A549 (cell line): Measurements from ENCODE around the gene KLHL29. TPM values are rescaled to one million over a fixed set of nuclear protein-coding genes. Genes with fewer than 3 reads are reported as not detected.

Experiments used
- ATAC-seq, 2 experiments: fragments of 200-7000 bp in 1 of 2; fragments of >200 bp in 1 of 2; cut with Nextera tagmentation in 1 of 2; cut with Tn5 transposase in 1 of 2; 3 replicates each; pipeline versions ENCODE4 v1.8.0 to v1.9.1; 2018 to 2020; ENCODE audit warnings: mild to moderate bottlenecking in 1 of 2, moderate library complexity in 1 of 2
- CTCF ChIA-PET: fragments of 300-600 bp; sonication (Branson Sonifier 250); formaldehyde crosslinking; extraction: SDS; loops from one replicate; lab custom pipeline; 2021; ENCODE audit warnings: antibody characterized with exemption, inconsistent platforms; lab: Yijun Ruan, JAX
- POLR2A ChIA-PET: fragments of 350-600 bp; formaldehyde crosslinking; extraction: SDS; loops from one replicate; lab custom pipeline; 2021; ENCODE audit warnings: antibody characterized with exemption, inconsistent platforms; lab: Yijun Ruan, JAX
- DNase-seq, 2 experiments: peaks; one replicate each; pipeline versions ENCODE4 v3.0.0 to v3.0.0-alpha.2; 2011 to 2016; ENCODE audit warnings: low read depth in 1 of 2, low spot score in 1 of 2
- FAIRE-seq: peaks from 2 replicates; lab custom pipeline; 2011; peaks lifted over from hg19 to GRCh38; lab: Jason Lieb, UNC
- H3K27ac ChIP-seq, 2 experiments: fragments of >200 bp; sonication (Bioruptor Twin); formaldehyde crosslinking; 3 replicates each; pipeline ENCODE4 v1.5.1; 2016 to 2017
- H3K4me1 ChIP-seq: fragments of >200 bp; sonication (Bioruptor Twin); formaldehyde crosslinking; 3 replicates; pipeline ENCODE4 v1.6.1; 2016
- H3K4me2 ChIP-seq: fragments of >200 bp; sonication (Bioruptor Twin); formaldehyde crosslinking; 3 replicates; pipeline ENCODE4 v1.6.1; 2016
- H3K4me3 ChIP-seq: fragments of >200 bp; sonication (Bioruptor Twin); formaldehyde crosslinking; 3 replicates; pipeline ENCODE4 v1.5.1; 2016
- H3K9me3 ChIP-seq: fragments of >200 bp; sonication (Bioruptor Twin); formaldehyde crosslinking; 3 replicates; pipeline ENCODE4 v1.6.1; 2016
- CBX2 ChIP-seq: fragments of 200-600 bp; sonication (generic); IDR thresholded peaks from 2 replicates; pipeline ENCODE4 v1.6.1; 2016; ENCODE audit warnings: low read depth, mild to moderate bottlenecking, borderline replicate concordance
- CBX8 ChIP-seq: fragments of 200-600 bp; sonication (generic); IDR thresholded peaks from 2 replicates; pipeline ENCODE4 v1.6.1; 2016
- CEBPB ChIP-seq, 2 experiments: fragments of >200 bp in 1 of 2; sonication (Bioruptor Twin) in 1 of 2; formaldehyde crosslinking in 1 of 2; IDR thresholded peaks; 2 replicates each; pipeline ENCODE4 v1.6.1; 2012 to 2016
- EHF ChIP-seq: fragments of 250-450 bp; sonication (Bioruptor Pico); IDR thresholded peaks from 2 replicates; pipeline ENCODE4 v1.5.0; 2020; ENCODE audit warnings: mild to moderate bottlenecking
- ESRRA ChIP-seq: fragments of 150-350 bp; IDR thresholded peaks from 2 replicates; pipeline ENCODE4 v1.6.1; 2014; ENCODE audit warnings: mild to moderate bottlenecking, low read length, borderline replicate concordance
- FOSL2 ChIP-seq, 2 experiments: fragments of 450-650 bp in 1 of 2; fragments of >200 bp in 1 of 2; sonication (Bioruptor Twin) in 1 of 2; formaldehyde crosslinking; IDR thresholded peaks; 2 replicates each; pipeline versions ENCODE4 v1.5.0 to v1.6.1; 2016 to 2020; ENCODE audit warnings: mild to moderate bottlenecking in 1 of 2, moderate library complexity in 1 of 2
- FOXS1 ChIP-seq: fragments of 250-450 bp; sonication (Bioruptor Pico); IDR thresholded peaks from 2 replicates; pipeline ENCODE4 v1.5.0; 2020; ENCODE audit warnings: mild to moderate bottlenecking, moderate library complexity
- HOXB13 ChIP-seq: fragments of 250-450 bp; sonication (Bioruptor Pico); IDR thresholded peaks from 2 replicates; pipeline ENCODE4 v1.5.0; 2020; ENCODE audit warnings: low read depth, mild to moderate bottlenecking, moderate library complexity
- JUNB ChIP-seq: fragments of >200 bp; sonication (Bioruptor Twin); formaldehyde crosslinking; IDR thresholded peaks from 2 replicates; pipeline ENCODE4 v1.6.1; 2016
- KDM1A ChIP-seq: fragments of 200-600 bp; sonication (generic); IDR thresholded peaks from 2 replicates; pipeline ENCODE4 v1.6.1; 2016; ENCODE audit warnings: low read depth, mild to moderate bottlenecking
- KDM5A ChIP-seq: fragments of 200-600 bp; sonication (generic); IDR thresholded peaks from 2 replicates; pipeline ENCODE4 v1.6.1; 2016; ENCODE audit warnings: antibody characterized with exemption, mild to moderate bottlenecking
- MAFK ChIP-seq: fragments of 450-650 bp; IDR thresholded peaks from 2 replicates; pipeline ENCODE4 v1.6.1; 2014; ENCODE audit not compliant: partially characterized antibody
- MYC ChIP-seq: IDR thresholded peaks from 2 replicates; pipeline ENCODE4 v1.6.1; 2012; ENCODE audit warnings: mild to moderate bottlenecking, inconsistent platforms, low read length, improper control_type of control experiment, borderline replicate concordance
- NFE2L2 ChIP-seq: fragments of 150-350 bp; conservative IDR thresholded peaks from 2 replicates; pipeline ENCODE4 v1.6.1; 2014; ENCODE audit warnings: low read length
- PHF8 ChIP-seq: fragments of 200-600 bp; sonication (generic); IDR thresholded peaks from 2 replicates; pipeline ENCODE4 v1.6.1; 2016; ENCODE audit warnings: low read depth, mild to moderate bottlenecking, antibody characterized with exemption, moderate library complexity, borderline replicate concordance
- POLR2AphosphoS2 ChIP-seq: conservative IDR thresholded peaks from 2 replicates; pipeline ENCODE4 v1.6.1; 2012; ENCODE audit warnings: low read length, improper control_type of control experiment, inconsistent platforms
- RARB ChIP-seq: fragments of 250-450 bp; sonication (Bioruptor Pico); IDR thresholded peaks from 2 replicates; pipeline ENCODE4 v1.8.0; 2021; ENCODE audit warnings: mild to moderate bottlenecking, moderate library complexity
- TFCP2L1 ChIP-seq: fragments of 250-450 bp; sonication (Bioruptor Pico); IDR thresholded peaks from 2 replicates; pipeline ENCODE4 v1.5.0; 2021; ENCODE audit warnings: mild to moderate bottlenecking
- TP53 ChIP-seq: fragments of 250-450 bp; sonication (Bioruptor Pico); IDR thresholded peaks from 2 replicates; pipeline ENCODE4 v1.5.0; 2021; ENCODE audit warnings: mild to moderate bottlenecking, moderate library complexity
- ZFP36 ChIP-seq: fragments of 450-650 bp; IDR thresholded peaks from 2 replicates; pipeline ENCODE4 v1.6.1; 2014; ENCODE audit warnings: borderline replicate concordance; ENCODE audit not compliant: partially characterized antibody
- WGBS: methylation state at CpG from one replicate; pipeline ENCODE4 v1.1.6; 2017; ENCODE audit errors: missing lambda C conversion rate; 5-methylcytosine and 5-hydroxymethylcytosine counted together
- polyA plus RNA-seq, 4 experiments: library from polyadenylated mRNA; depleted of rRNA in 3 of 4; stranded (reverse); fragments of >200 nt; fragmentation: RNase III in 1 of 4; extraction: RNeasy Plus Mini Kit Qiagen cat#74134 plus additional on column Dnase treatment in 1 of 4; gene quantifications; 2 replicates in 3 of 4; 3 replicates in 1 of 4; pipeline ENCODE4 v1.2.3, GENCODE V29; 2011 to 2017
- TF ChIP-seq, protein P1 (sequence below): fragments of 200-600 bp; sonication (generic); IDR thresholded peaks from 2 replicates; pipeline ENCODE4 v1.6.1; 2016; ENCODE audit warnings: antibody characterized with exemption, mild to moderate bottlenecking, moderate library complexity
- TF ChIP-seq, protein P2 (sequence below): IDR thresholded peaks from 2 replicates; pipeline ENCODE4 v1.6.1; 2012; ENCODE audit warnings: low read depth, borderline replicate concordance
- TF ChIP-seq, protein P3 (sequence below): fragments of 250-450 bp; sonication (Bioruptor Pico); IDR thresholded peaks from 2 replicates; pipeline ENCODE4 v1.5.0; 2020; ENCODE audit warnings: low read depth, mild to moderate bottlenecking, moderate library complexity

KLHL29 gene
- polyA plus RNA-seq, 2 of the 4 experiments (the other 2 are of a cell fraction), result 1.3 to 2.5 TPM

DNA sequence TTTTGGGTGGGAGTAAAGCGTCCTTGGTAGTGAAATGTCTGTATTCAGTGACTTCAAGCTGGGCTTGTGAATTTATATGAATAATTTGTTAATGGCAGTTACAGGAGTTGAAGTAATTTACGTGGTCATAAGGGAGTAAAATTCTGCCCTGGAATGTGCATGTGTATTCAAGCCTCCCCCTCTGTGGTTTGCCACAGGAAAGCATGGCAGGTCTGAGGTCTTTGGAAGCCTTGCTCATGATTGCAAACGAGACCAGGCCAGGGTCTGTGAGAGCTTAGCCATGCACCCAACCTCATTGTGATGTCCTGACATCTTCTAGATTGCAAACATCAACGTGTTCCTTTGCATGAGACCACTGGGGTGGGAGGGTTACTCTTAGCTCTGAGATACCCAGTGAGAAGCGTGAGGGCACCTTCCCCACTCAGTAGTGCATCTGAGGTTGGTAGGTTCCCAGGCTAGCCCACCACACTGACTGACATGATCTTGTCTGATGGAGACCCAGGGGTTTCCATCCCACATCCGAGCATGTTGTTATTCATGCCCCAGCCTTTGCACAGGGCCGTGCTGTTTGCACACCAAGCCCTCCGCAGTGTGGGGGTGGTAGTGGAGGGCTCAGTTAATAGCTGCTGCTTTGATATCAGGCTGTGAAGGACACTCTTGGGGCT is 216.5 kb downstream of the KLHL29 start:
- TF ChIP-seq ZFP36 (no peak), KDM1A (no peak), KDM5A (no peak), RARB (CRISPR knock-in tag) (no peak), CBX8 (no peak), CEBPB (IDR thresholded peaks at IDR 0.05) (no peak), HOXB13 (CRISPR knock-in tag) (no peak), CBX2 (no peak), TFCP2L1 (no peak), NFE2L2 (no peak)
- TF ChIP-seq, protein P1, sequence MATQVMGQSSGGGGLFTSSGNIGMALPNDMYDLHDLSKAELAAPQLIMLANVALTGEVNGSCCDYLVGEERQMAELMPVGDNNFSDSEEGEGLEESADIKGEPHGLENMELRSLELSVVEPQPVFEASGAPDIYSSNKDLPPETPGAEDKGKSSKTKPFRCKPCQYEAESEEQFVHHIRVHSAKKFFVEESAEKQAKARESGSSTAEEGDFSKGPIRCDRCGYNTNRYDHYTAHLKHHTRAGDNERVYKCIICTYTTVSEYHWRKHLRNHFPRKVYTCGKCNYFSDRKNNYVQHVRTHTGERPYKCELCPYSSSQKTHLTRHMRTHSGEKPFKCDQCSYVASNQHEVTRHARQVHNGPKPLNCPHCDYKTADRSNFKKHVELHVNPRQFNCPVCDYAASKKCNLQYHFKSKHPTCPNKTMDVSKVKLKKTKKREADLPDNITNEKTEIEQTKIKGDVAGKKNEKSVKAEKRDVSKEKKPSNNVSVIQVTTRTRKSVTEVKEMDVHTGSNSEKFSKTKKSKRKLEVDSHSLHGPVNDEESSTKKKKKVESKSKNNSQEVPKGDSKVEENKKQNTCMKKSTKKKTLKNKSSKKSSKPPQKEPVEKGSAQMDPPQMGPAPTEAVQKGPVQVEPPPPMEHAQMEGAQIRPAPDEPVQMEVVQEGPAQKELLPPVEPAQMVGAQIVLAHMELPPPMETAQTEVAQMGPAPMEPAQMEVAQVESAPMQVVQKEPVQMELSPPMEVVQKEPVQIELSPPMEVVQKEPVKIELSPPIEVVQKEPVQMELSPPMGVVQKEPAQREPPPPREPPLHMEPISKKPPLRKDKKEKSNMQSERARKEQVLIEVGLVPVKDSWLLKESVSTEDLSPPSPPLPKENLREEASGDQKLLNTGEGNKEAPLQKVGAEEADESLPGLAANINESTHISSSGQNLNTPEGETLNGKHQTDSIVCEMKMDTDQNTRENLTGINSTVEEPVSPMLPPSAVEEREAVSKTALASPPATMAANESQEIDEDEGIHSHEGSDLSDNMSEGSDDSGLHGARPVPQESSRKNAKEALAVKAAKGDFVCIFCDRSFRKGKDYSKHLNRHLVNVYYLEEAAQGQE, result no peak
- TF ChIP-seq, protein P2, sequence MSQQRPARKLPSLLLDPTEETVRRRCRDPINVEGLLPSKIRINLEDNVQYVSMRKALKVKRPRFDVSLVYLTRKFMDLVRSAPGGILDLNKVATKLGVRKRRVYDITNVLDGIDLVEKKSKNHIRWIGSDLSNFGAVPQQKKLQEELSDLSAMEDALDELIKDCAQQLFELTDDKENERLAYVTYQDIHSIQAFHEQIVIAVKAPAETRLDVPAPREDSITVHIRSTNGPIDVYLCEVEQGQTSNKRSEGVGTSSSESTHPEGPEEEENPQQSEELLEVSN, result no peak
- TF ChIP-seq, protein P3, sequence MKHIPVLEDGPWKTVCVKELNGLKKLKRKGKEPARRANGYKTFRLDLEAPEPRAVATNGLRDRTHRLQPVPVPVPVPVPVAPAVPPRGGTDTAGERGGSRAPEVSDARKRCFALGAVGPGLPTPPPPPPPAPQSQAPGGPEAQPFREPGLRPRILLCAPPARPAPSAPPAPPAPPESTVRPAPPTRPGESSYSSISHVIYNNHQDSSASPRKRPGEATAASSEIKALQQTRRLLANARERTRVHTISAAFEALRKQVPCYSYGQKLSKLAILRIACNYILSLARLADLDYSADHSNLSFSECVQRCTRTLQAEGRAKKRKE (CRISPR knock-in tag), result no peak
- H3K4me1 ChIP-seq, result peaks cover 11% of the 10 kb centered on the region; the same call in 2 of the 3 replicates
- DNase-seq, result no peak
- no peak for ATAC-seq
- POLR2A ChIA-PET, result no interaction called here
- no peak for FAIRE-seq
- peak overlapping the region; percentile 54 to 70; a peak in 4 of 6 replicates for H3K27ac ChIP-seq
- H3K4me3 ChIP-seq, result no peak overlapping the region
- CTCF ChIA-PET, result no interaction called here
- 60% methylated on average over 8 of the region's 8 CpGs for WGBS
- H3K4me2 ChIP-seq, result peak overlapping the region; percentile 27; the same call in 2 of the 3 replicates
- no peaks in the 10 kb centered on the region for H3K9me3 ChIP-seq

DNA sequence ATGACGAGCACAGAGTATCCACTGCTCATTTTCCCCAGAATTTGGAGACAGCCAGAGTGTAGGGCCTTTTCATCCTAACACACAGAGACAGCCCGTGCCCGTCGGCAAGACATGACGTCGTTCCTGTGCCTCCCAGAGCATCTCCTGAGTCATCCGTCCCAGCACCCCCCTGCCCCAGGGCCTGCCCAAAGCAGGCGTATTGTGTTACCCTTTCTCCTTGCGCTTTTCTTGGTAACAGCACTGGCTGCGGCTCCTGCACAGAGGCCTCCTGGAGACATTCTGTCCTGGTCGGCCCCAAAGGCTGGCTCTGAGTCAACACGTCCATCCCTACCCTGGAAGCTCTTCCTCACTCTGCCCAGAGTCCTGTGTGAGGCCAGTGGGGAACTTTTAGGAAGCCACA is 217.1 kb downstream of the KLHL29 start:
- FAIRE-seq (no peak), ATAC-seq (peak; percentile 88 to 89), DNase-seq (peak; percentile 41 to 53)
- 47% methylated on average over 12 of the region's 12 CpGs for WGBS
- TF ChIP-seq PHF8 (no peak), FOSL2 (IDR thresholded peaks at IDR 0.05) (no peak), FOSL2 (CRISPR knock-in tag; IDR thresholded peaks at IDR 0.05) (peak; percentile 39)
- Histone ChIP-seq H3K4me1 (peaks cover 11% of the 10 kb centered on the region; the same call in 2 of the 3 replicates), H3K27ac (peak overlapping the region; percentile 56 to 70; a peak in 5 of 6 replicates), H3K4me2 (peak overlapping the region; percentile 27; the same call in 2 of the 3 replicates), H3K9me3 (no peaks in the 10 kb centered on the region), H3K4me3 (no peak overlapping the region)
- CTCF ChIA-PET, result interaction anchor here (0.6 to 1.6 kb wide), 3 partner anchors 18 to 248 kb away, joined by 3 to 4 read pairs (median 3); no protein-coding TSS in a partner anchor
- POLR2A ChIA-PET, result no interaction called here

DNA sequence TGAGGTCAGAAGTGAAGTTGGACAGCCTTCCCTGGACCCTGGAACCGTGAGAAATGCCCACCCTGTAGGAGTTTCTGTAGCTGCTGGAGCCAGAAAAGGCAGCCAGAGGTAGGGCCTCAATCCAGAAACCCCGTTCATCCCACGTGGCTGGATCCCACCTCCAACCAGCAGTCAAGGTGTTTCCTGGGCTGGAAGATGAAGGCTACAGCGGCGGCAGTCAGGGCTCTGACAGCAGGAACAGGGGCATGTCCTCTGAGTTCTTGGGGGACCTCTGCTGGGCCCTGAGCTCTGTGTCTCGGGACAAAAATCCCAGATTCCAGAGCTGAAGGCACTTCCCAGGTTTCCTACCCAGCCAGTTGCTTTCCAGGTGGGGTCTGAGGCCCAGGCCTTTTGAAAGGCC is 218.2 kb downstream of the KLHL29 start:
- WGBS, result 69% methylated on average over 6 of the region's 6 CpGs
- Histone ChIP-seq H3K9me3 (no peaks in the 10 kb centered on the region), H3K4me2 (no peak overlapping the region), H3K27ac (peak overlapping the region in 1 of 2 experiments; percentile 56; a peak in 1 of 6 replicates), H3K4me3 (no peak overlapping the region), H3K4me1 (peaks cover 11% of the 10 kb centered on the region; the same call in 2 of the 3 replicates)
- FAIRE-seq, result no peak
- POLR2A ChIA-PET, result no interaction called here
- ATAC-seq, result no peak
- CTCF ChIA-PET, result interaction anchor here (1.6 kb wide), 1 partner anchor 17 kb away, joined by 3 read pairs; no protein-coding TSS in a partner anchor
- no peak for DNase-seq
- TF ChIP-seq CBX8, result no peak
- TF ChIP-seq FOXS1 (CRISPR knock-in tag), result no peak
- TF ChIP-seq ESRRA, result no peak
- TF ChIP-seq JUNB, result no peak
- TF ChIP-seq MYC, result no peak
- TF ChIP-seq, protein P2, result no peak
- TF ChIP-seq, protein P1, result no peak
- no peak for TF ChIP-seq POLR2AphosphoS2
- TF ChIP-seq TP53, result no peak
- no peak for TF ChIP-seq MAFK
- TF ChIP-seq EHF (CRISPR knock-in tag), result no peak
